NCI-H146 (cell line): Measurements from ENCODE around the gene HLA-DQA1.
"Not testable (repeated sequence)": the region's sequence is repeated elsewhere in the genome, so short reads cannot be mapped to it uniquely, and the experiment has no call there.

Source experiments
- DNase-seq: peaks from one replicate; lab custom pipeline; 2025; lab: John Stamatoyannopoulos, UW

The HLA-DQA1 gene

GRCh38 chr6:32622545-32623401, 14.4 kb upstream of the HLA-DQA1 start:
- peak; percentile 1 for DNase-seq

GRCh38 chr6:32623693-32624092, 13.5 kb upstream of the HLA-DQA1 start:
- no peak for DNase-seq

GRCh38 chr6:32624565-32624964, 12.6 kb upstream of the HLA-DQA1 start:
- DNase-seq = no peak

- no peak for DNase-seq
These were observed 12.1 kb upstream of the HLA-DQA1 start for GRCh38 chr6:32625137-32625536.

GRCh38 chr6:32627249-32627648, 10.0 kb upstream of the HLA-DQA1 start:
- no peak for DNase-seq

- no peak for DNase-seq
These were observed 9.4 kb upstream of the HLA-DQA1 start for GRCh38 chr6:32627831-32628230.

GRCh38 chr6:32629793-32630192, 7.4 kb upstream of the HLA-DQA1 start:
- DNase-seq = not testable (repeated sequence)

GRCh38 chr6:32635526-32636123, 1.6 kb upstream of the HLA-DQA1 start:
- no peak for DNase-seq

- no peak for DNase-seq
These were observed 677 bp downstream of the HLA-DQA1 start for GRCh38 chr6:32637883-32638282.

- DNase-seq = no peak
These were observed 1.5 kb downstream of the HLA-DQA1 start for GRCh38 chr6:32638532-32639219.

- no peak for DNase-seq
These were observed 2.5 kb downstream of the HLA-DQA1 start for GRCh38 chr6:32639440-32640394.

- DNase-seq = no peak
These were observed 3.9 kb downstream of the HLA-DQA1 start for GRCh38 chr6:32641122-32641521.

- DNase-seq = not testable (repeated sequence)
These were observed 4.8 kb downstream of the HLA-DQA1 start for GRCh38 chr6:32641785-32642719.

GRCh38 chr6:32642720-32643106, 5.5 kb downstream of the HLA-DQA1 start:
- no peak for DNase-seq

GRCh38 chr6:32643904-32644303, 6.7 kb downstream of the HLA-DQA1 start:
- no peak for DNase-seq

GRCh38 chr6:32645047-32645703, 8.0 kb downstream of the HLA-DQA1 start:
- DNase-seq = no peak

- no peak for DNase-seq
These were observed 18.1 kb downstream of the HLA-DQA1 start for GRCh38 chr6:32655203-32655710.

- DNase-seq = not testable (repeated sequence)
These were observed 20.1 kb downstream of the HLA-DQA1 start for GRCh38 chr6:32657329-32657728.

GRCh38 chr6:32657819-32658218, 20.6 kb downstream of the HLA-DQA1 start:
- DNase-seq = not testable (repeated sequence)
